Parietal lobe (tissue), 1 donor: ENCODE data around the gene SMU1. TPM values are rescaled to one million over a fixed set of nuclear protein-coding genes. Genes with fewer than 3 reads are reported as not detected.

Experiments used
- total RNA-seq: library from RNA; depleted of rRNA; stranded (reverse); fragments of >200 nt; gene quantifications from one replicate; pipeline ENCODE4 v1.2.3, GENCODE V29; 2014

SMU1 gene
- total RNA-seq: 30.7 TPM

GRCh38 chr9:33076046-33077004, at the start of gene SMU1:
SMU1 (minus strand) TSS chr9:33076674; CDS start chr9:33076608, 66 bp downstream.

GRCh38 chr9:33024966-33025571, 51.4 kb downstream of the SMU1 start, which contains the start of gene DNAJA1:
DNAJA1 (plus strand) TSS chr9:33025273; CDS start chr9:33026485, 1,212 bp downstream.

Other genes starting within 250 kb of the SMU1 start
- gene APTX, start 75.0 kb downstream of the SMU1 start, total RNA-seq: 35.4 TPM
- 173 TPM for gene DNAJA1, start 51.4 kb downstream of the SMU1 start, total RNA-seq
- gene B4GALT1, start 90.7 kb upstream of the SMU1 start, total RNA-seq: 2.2 TPM
- not detected for gene SPINK4, start 163.5 kb upstream of the SMU1 start, total RNA-seq
- 34.4 TPM for gene BAG1, start 188.0 kb upstream of the SMU1 start, total RNA-seq
- 85.8 TPM for gene CHMP5, start 188.4 kb upstream of the SMU1 start, total RNA-seq
- 32.2 TPM for gene NFX1, start 213.8 kb upstream of the SMU1 start, total RNA-seq